ENCODE data around the gene MYO5B. TPM values are rescaled to one million over a fixed set of nuclear protein-coding genes. Genes with fewer than 3 reads are reported as not detected.

Gene MYO5B
- total RNA-seq, 4 donors from 2014 or later = 1.9 to 18.3 (median 4.4) TPM

- no peak for ATAC-seq
- Histone ChIP-seq H3K9me3 (no peaks in the 10 kb centered on the region), H3K27me3 (no peaks in the 10 kb centered on the region), H3K4me1 (no peaks in the 10 kb centered on the region), H3K36me3 (no peaks in the 10 kb centered on the region), H3K27ac (no peak overlapping the region), H3K4me3 (no peak overlapping the region)
- WGBS, 2 donors (ENCODE audit: low coverage in 1 of 2) = 74 to 100% methylated on average over 2 to 3 of the region's 3 CpGs
- TF ChIP-seq POLR2A (IDR thresholded peaks at IDR 0.05) (no peak), EP300 (IDR thresholded peaks at IDR 0.05) (no peak), POLR2AphosphoS5 (IDR thresholded peaks at IDR 0.05) (no peak), CTCF (IDR thresholded peaks at IDR 0.05) (no peak)
These were observed 125.5 kb downstream of the MYO5B start for GRCh38 chr18:50069422-50069821.

GRCh38 chr18:50065527-50065926, 129.4 kb downstream of the MYO5B start:
- no peaks in the 10 kb centered on the region for H3K36me3 ChIP-seq
- no peak for TF ChIP-seq CTCF (IDR thresholded peaks at IDR 0.05)
- TF ChIP-seq POLR2A (IDR thresholded peaks at IDR 0.05) = no peak
- TF ChIP-seq POLR2AphosphoS5 (IDR thresholded peaks at IDR 0.05) = no peak
- TF ChIP-seq EP300 (IDR thresholded peaks at IDR 0.05) = no peak
- no peaks in the 10 kb centered on the region for H3K9me3 ChIP-seq
- no peaks in the 10 kb centered on the region for H3K27me3 ChIP-seq
- no peaks in the 10 kb centered on the region for H3K4me1 ChIP-seq
- no peak for ATAC-seq
- WGBS, 2 donors (ENCODE audit: low coverage in 1 of 2) = 82% methylated on average over 2 to 4 of the region's 4 CpGs
- H3K27ac ChIP-seq = no peak overlapping the region
- H3K4me3 ChIP-seq = no peak overlapping the region

- Histone ChIP-seq H3K27me3 (no peaks in the 10 kb centered on the region), H3K4me3 (no peak overlapping the region), H3K4me1 (no peaks in the 10 kb centered on the region), H3K36me3 (no peaks in the 10 kb centered on the region), H3K9me3 (no peaks in the 10 kb centered on the region), H3K27ac (no peak overlapping the region)
- no peak for TF ChIP-seq POLR2AphosphoS5 (IDR thresholded peaks at IDR 0.05)
- TF ChIP-seq CTCF (IDR thresholded peaks at IDR 0.05) = no peak
- no peak for TF ChIP-seq POLR2A (IDR thresholded peaks at IDR 0.05)
- no peak for TF ChIP-seq EP300 (IDR thresholded peaks at IDR 0.05)
- WGBS, 2 donors (ENCODE audit: low coverage in 1 of 2) = 92 to 100% methylated on average over 2 to 3 of the region's 3 CpGs
- ATAC-seq = no peak
These were observed 129.9 kb downstream of the MYO5B start for GRCh38 chr18:50065039-50065438.

- Histone ChIP-seq H3K36me3 (no peaks in the 10 kb centered on the region), H3K27me3 (peaks cover 5% of the 10 kb centered on the region), H3K4me3 (no peak overlapping the region), H3K9me3 (no peaks in the 10 kb centered on the region), H3K27ac (no peak overlapping the region), H3K4me1 (no peaks in the 10 kb centered on the region)
- TF ChIP-seq EP300 (IDR thresholded peaks at IDR 0.05) = no peak
- no peak for TF ChIP-seq POLR2A (IDR thresholded peaks at IDR 0.05)
- no peak for TF ChIP-seq POLR2AphosphoS5 (IDR thresholded peaks at IDR 0.05)
- no peak for TF ChIP-seq CTCF (IDR thresholded peaks at IDR 0.05)
- WGBS, 2 donors (ENCODE audit: low coverage in 1 of 2) = 17% methylated on average over 4 of the region's 4 CpGs; no CpG with 5 or more reads in 1 of the 2 donors
- no peak for ATAC-seq
These were observed 132.9 kb downstream of the MYO5B start for GRCh38 chr18:50061876-50062517.

GRCh38 chr18:50060822-50061221, 134.1 kb downstream of the MYO5B start:
- no peaks in the 10 kb centered on the region for H3K9me3 ChIP-seq
- no peak for ATAC-seq
- no peak for TF ChIP-seq CTCF (IDR thresholded peaks at IDR 0.05)
- TF ChIP-seq POLR2A (IDR thresholded peaks at IDR 0.05) = no peak
- TF ChIP-seq EP300 (IDR thresholded peaks at IDR 0.05) = no peak
- no peak for TF ChIP-seq POLR2AphosphoS5 (IDR thresholded peaks at IDR 0.05)
- no peaks in the 10 kb centered on the region for H3K4me1 ChIP-seq
- H3K4me3 ChIP-seq = no peak overlapping the region
- 79 to 85% methylated on average over 2 of the region's 2 CpGs for WGBS, 2 donors (ENCODE audit: low coverage in 1 of 2)
- H3K27me3 ChIP-seq = peaks cover 5% of the 10 kb centered on the region
- H3K36me3 ChIP-seq = no peaks in the 10 kb centered on the region
- H3K27ac ChIP-seq = no peak overlapping the region
